GM18909 (cell line): ENCODE measurements around the gene MAN2A2.
A peak's percentile ranks its signal among the peaks of the same experiment; 100 is the strongest.
"Not testable (repeated sequence)": the region's sequence is repeated elsewhere in the genome, so short reads cannot be mapped to it uniquely, and the experiment has no call there.

Experiments
- ATAC-seq: cut with Tn5 transposase; IDR thresholded peaks from one replicate; pipeline ENCODE4 v1.9.1; 2021; ENCODE audit warnings: mild to moderate bottlenecking; ENCODE audit not compliant: unreplicated experiment, poor library complexity

MAN2A2 gene

GRCh38 chr15:90915216-90915807 is 12.2 kb downstream of the MAN2A2 start:
- ATAC-seq = no peak

DNA sequence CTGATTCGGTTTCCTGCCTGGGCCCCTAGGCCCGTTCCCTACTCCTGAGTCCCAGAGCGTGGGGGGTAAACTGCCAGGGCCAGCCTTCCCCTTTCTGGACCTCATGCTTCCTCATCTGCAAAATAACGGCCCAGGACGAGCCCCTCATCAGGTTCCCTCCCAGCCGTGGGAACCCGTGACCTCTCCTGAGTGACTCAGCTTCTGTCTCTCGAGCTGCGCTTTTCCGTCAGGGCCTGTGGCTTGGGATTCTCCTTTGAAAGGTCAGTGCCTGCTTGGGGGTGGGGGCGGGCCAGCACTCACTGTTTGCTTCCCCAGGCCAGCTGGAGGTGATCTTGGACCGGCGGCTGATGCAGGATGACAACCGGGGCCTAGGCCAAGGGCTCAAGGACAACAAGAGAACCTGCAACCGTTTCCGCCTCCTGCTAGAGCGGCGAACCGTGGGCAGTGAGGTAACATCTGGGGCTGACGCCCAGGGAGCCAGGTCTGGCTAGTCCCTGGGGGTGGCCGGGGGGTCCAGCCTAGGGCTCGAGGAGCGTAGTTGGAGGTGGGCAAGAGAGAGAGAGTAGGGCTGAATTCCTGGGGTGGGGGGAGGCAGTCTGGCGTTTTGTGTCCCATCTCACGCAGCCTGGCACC is 12.8 kb downstream of the MAN2A2 start:
- no peak for ATAC-seq

DNA sequence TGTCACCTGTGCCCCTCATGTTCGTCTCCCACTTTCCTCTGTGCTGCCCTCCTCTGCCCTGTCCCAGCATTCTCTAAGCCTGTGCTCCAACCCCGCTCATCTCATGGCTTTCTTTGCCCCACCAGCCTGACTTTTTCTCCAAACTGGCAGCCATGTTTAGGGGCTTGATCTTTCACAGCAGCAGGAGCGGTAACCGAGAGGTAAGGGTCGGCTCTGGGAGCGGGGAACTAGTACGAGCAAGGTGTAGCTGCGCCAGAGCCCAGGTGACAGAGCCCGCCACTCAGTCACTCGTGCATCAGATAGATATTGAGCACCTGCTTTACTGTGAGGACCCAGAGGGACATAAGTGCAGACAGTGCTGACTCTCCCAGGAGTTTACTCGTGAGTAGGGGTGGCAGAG is 13.4 kb downstream of the MAN2A2 start:
- ATAC-seq = no peak

GRCh38 chr15:90917569-90917968 is 14.5 kb downstream of the MAN2A2 start:
- ATAC-seq = no peak

- ATAC-seq = no peak
These were observed 15.1 kb downstream of the MAN2A2 start for GRCh38 chr15:90918034-90918788.

GRCh38 chr15:90918835-90919234 is 15.7 kb downstream of the MAN2A2 start:
- no peak for ATAC-seq

- no peak for ATAC-seq
These were observed 18.8 kb downstream of the MAN2A2 start for GRCh38 chr15:90921887-90922286.

DNA sequence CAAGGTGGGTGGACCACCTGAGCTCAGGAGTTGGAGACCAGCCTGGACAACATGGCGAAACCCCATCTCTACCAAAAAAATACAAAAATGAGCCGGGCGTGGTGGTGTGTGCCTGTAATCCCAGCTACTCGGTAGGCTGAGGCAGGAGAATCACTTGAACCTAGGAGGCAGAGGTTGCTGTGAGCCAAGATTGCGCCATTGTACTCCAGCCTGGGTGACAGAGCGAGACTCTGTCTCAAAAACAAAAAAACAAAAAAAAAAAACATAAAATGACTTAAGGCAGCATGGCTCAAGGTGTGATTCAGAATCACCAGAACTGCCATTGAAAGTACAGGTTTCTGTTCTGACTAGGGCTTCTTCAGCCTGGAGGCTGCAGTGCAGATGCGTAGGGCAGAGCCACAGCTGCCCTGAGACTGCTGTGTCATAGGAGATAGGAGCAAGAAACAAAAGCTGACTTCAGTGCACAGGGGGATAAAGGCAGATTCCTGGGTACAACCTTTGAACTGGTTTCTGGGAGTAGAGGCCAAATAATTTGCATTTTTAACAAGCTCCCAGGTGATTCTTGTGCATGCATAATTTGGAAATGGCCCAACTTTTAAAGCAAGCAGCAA is 19.7 kb downstream of the MAN2A2 start:
- peak; percentile 77 for ATAC-seq

DNA sequence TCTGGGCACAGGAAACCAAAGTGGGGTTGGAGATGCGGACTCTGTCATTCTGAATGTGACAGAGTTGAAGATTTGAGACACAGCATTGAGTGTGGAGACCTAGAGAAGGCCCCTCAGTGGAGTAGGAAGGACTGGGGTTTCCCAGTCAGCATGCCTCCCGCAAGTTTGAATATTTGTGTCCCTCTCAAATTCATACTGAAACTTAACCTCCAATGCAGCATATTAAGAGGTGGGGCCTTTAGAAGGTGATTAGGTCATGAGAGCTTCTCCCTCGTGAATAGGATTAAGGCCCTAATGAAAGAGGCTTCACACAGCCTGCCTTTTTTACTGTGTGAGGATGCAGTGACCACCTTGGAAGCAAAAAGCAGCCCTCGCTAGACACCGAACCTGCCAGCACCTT is 21.3 kb downstream of the MAN2A2 start:
- peak; percentile 70 for ATAC-seq

- ATAC-seq = not testable (repeated sequence)
These were observed 23.7 kb downstream of the MAN2A2 start for GRCh38 chr15:90926766-90927165.

DNA sequence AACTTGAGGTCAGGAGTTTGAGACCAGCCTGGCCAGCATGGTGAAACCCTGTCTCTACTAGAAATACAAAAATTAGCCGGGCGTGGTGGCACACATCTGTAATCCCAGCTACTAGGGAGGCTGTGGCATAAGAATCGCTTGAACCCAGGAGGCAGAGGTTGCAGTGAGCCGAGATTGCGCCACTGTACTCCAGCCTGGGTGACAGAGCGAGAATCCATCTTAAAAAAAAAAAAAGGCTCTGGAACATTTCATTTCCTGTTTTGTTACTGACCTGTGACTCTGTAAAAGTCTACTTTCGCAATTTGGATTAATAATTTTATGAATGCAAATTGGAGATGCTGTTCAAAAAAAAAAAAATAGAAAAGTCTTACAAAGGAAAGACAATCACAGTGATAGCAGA is 25.0 kb downstream of the MAN2A2 start:
- not testable (repeated sequence) for ATAC-seq

DNA sequence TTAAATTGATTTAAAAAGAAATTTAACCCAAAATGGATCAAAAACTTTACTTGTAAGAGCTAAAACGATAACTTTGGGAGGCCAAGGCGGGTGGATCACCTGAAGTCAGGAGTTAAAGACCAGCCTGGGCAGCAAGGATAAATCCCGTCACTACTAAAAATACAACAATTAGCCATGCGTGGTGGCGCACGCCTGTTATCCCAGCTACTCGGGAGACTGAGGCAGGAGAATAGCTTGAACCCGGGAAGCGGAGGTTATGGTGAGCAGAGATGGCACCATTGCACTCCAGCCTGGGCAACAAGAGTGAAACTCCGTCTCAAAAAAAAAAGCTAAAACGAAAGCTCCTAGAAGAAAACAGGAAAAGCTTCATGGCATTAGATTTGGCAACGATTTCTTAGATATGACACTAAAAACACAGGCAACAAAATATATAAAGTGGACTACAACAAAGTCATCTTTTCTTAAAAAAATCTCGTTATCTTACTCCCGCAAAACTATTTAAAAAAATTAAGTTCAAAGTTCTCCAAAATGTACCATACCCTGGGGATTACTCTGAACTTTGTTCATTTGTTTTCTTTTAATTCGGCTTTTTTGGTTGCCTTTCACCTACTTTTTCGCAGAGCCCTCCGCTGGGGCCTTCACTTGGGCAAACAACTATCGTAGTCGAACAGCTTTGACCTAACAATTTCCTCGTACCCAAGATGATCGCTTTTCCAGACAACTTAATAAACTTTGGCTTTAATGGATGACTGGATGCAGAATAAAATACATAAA is 26.3 kb downstream of the MAN2A2 start:
- no peak for ATAC-seq

DNA sequence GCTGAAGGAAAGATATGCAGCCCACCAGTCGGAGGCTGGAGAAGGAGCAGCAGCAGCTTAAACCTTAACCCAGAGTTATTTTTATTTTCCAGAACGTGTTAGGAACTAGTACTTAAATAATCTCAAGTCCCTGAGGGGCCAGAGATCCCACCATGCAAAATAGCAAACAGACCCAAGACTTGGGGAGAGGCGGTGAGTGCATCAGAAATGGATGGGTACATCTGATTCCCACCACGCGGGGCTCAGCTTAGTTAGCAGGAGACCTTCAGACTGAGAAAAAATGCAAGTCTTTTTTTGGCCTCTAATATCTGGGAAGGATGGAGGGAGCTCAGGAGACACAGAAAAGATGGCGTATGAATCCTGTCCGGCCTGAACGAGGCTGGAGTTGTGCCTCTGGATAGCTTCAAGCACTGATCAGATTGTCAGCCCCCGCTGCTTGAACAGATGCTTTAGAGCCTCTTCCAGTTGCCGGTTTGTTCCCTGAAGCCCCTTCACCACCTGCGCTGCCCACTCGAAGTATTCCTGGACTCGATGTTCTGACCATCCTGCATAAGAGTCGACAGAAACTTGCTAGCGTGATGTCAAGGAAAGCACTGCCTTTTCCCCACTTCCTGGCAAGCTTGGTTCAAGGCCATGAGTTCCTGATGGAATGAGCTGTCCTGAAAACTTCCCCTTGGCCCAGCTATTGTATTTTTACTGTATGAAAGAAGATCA is 27.9 kb downstream of the MAN2A2 start:
- ATAC-seq = no peak

DNA sequence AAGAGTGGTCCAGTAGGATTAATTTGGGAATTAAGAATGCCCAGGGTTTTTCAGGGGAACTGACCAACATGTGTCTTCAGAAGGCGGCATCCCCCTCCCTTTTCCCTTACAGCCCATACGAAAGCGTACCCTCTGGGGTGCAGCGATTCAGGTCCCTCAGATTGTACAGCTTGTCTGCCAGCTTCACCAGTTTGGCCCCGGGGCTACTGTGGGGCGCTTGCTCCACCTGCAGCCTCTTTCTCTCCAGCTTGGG is 28.4 kb downstream of the MAN2A2 start:
- no peak for ATAC-seq

DNA sequence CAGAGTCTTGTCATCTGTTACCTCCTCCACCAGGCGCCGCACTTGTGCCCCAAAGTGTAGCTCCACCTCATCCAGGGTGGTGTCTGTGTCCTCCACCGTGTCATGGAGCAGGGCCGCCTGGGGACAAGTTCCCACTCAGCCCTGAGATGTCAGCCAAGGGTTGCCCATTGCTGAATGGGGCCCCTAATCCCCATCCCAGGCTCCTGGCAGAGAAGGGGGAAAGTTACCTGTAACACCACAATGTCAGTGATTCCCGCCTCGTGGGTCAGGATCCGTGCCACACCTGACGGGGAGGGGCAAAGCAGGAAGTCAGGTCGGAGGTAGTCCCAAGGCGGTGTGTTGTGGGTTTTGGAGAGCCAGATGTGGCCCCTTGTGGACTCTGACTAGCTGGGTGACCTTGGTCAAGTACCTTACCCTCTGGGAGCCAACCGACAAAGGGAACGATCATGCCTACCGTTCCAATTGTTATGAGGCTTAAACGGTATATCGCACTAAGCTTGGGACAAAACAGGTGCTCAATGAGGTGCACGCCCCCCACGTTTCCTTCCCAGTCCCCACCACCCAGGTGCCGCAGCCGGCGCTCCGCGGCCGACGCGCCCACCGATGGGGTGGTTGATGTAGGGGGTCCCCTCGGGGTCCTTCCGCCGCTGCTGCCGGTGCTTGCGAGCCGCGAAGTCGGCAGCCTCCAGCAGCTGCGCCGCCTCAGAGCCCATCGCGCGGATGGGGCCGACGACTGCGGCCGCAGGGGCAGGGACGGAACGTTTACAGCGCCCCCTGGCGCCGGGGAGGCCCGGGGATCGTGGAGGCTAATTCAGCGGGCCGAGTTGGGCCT is 28.9 kb downstream of the MAN2A2 start, which contains the start of gene HDDC3:
Gene HDDC3 (minus strand): TSS at position 722 of the 832 bp plus-strand sequence. CDS start 9 bp downstream, at position 713.
- ATAC-seq = peak; percentile 51

DNA sequence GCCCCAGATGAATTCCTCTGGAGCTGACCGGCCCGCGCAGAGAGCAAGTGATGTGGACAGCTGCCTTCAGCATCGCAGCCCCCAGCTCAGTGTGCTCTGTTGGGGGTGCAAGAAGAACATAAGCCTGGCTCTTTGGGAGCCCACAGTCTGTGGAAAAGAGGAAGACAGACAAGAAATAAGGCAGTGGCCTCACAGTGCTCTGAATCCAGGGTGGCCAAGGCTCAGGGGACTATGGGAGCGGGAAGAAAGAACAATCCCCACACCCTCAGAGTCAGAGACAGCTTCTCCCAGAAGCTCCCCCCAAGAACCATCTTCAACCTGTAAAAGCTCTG is 29.5 kb downstream of the MAN2A2 start:
- no peak for ATAC-seq

GRCh38 chr15:90933301-90933700 is 30.2 kb downstream of the MAN2A2 start:
- ATAC-seq = no peak

DNA sequence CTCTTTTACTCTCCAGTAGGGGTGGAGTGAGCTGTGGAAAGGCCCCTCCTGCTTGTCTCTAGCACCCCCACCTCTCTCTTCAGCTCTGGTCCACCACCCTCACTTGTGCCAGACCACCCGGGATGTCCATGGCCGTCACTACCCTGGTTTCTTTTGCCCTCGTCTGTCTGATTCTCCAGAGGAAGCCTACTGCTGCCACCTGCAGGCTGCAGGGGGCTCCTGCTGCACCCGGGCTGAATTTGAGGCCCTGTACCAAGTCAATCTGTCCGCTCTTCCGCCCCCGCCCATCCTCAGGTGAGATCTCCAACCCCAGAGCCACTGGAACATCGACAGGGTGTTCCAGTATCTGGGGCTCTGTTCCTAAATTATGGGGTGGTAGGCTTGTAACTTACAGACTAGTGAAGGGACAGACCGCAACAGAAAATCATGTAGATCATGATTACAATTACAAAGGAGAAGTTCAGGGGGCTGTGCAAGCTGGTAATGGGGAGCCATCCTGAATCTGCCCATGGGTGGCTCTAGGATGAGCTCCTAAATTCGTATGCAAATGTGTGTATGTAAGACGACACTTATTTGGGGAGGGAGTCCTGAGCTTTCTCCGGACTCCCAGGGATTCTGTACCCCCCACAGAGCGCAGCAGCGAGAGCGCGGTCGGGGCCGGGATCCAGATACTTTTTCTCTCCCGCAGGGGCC is 31.3 kb downstream of the MAN2A2 start:
- ATAC-seq = peak; percentile 35
